GM21447 (cell line): ENCODE measurements around the gene KIF5A.

Experiments used
- ATAC-seq: cut with Tn5 transposase; IDR thresholded peaks from one replicate; pipeline ENCODE4 v1.9.1; 2021; ENCODE audit not compliant: unreplicated experiment

KIF5A gene

GRCh38 chr12:57534991-57535543 lies 14.8 kb upstream of the KIF5A start:
- ATAC-seq: no peak

DNA sequence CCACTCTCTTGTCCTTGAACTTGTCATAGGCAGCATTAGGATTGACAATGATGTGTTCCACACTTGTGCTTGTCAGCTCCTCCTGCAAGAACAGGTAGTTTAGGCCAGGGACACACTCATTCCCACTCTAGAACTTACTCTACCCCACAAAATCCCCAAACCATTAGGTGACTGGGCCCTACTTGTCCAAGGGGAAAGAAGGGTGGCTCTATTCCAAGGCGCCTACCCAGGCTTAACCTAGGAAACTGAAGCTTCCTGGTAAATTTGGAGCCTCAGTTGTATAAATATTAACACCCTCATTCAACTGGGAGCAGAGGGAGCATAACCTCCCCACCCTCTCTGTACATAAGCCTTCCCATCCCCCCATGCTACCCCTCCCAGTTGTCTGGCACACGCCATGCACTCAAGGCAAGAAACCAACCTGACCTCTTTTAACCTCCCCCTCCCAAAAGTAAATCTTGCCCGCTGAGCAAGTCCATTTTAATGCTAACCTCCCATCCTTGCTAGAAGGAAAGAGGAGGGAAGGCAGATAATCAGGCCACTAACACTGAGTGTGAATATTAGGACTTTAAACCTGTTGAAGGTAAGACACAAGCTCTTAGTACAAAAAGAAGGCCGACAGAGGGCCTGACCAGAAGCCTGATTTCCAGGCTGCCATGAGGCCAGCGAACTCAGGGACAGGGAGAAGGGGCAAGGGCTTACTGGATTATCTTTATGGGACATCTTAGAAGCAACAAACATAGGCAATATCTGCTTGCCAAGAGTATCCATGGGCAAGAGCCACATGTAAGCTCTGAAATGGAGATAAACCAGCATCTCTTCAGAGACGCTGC lies 13.9 kb upstream of the KIF5A start:
- ATAC-seq: no peak

DNA sequence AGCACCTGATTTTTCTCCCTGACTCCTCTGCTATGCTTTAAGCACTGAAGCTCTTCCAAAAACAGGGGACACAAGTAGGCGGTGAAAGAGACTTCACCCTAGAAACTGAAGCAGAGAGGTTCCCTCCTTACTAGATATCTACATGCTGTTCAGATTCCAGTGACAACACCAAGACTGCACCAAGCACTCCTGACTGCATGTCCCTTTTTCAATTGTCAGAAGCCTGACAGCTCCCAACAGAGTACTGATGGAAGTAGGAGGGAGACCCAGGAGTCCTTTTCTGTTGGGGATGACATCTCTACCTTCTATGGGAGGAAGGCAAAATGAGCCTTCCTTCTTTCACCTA lies 13.3 kb upstream of the KIF5A start:
- ATAC-seq: no peak

DNA sequence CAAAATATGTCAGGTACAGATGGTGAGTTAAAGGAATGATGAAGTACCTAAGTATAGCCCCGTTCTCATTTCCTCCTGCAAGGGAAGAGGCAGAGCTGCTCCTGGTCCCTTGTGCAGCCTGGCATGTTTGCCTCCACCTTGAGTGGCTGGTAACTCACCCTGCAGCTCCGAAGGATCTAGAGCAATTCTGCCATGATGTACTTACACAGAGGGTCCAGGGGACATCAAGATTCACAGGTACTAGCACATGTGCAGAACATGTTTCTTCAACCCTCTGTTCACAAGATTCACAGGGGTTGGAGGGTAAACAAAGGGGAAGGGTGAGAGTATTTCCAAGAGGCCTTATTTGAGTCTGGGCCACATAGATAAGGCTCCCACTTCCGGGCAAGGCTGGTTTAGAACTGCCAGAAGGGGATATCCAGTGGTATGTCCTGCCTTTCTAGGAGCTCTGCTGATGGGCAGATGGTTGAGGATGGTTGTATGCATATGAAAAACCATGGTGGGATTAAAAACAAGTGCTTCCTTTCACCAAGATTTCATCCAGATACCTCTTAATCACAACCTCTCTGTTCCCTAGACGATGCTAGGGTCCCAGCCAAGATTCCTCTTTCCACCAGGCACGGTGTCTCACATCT lies 10.6 kb upstream of the KIF5A start:
- ATAC-seq: no peak

- no peak for ATAC-seq
Measured at GRCh38 chr12:57541001-57541400, 8.8 kb upstream of the KIF5A start.

GRCh38 chr12:57541717-57542116 lies 8.1 kb upstream of the KIF5A start:
- ATAC-seq: no peak

GRCh38 chr12:57543581-57543980 lies 6.3 kb upstream of the KIF5A start:
- no peak for ATAC-seq

GRCh38 chr12:57545809-57546437 lies 3.9 kb upstream of the KIF5A start:
- ATAC-seq: no peak

- peak; percentile 98 for ATAC-seq
Measured at GRCh38 chr12:57546438-57547287, 3.2 kb upstream of the KIF5A start, which contains the start of gene DCTN2. Gene DCTN2 (minus strand): TSS chr12:57547192. CDS start chr12:57547063, 129 bp downstream.

- no peak for ATAC-seq
Measured at GRCh38 chr12:57547288-57548012, 2.4 kb upstream of the KIF5A start.

DNA sequence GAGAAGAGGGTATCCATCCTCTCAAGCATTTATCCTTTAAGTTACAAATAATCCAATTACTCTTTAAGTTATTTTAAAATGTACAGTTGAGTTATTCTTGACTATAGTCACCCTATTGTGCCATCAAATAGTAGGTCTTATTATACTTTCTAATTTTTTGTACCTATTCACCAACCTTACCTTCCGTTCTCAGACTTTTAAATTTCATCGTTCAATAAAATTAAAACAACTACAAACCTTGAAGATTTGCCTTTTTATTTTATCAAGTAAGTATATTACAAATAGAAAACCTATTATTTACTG lies 1.9 kb upstream of the KIF5A start:
- no peak for ATAC-seq

- no peak for ATAC-seq
Measured at GRCh38 chr12:57548488-57548887, 1.4 kb upstream of the KIF5A start.

- no peak for ATAC-seq
Measured at GRCh38 chr12:57549203-57549908, 488 bp upstream of the KIF5A start.

GRCh38 chr12:57550641-57551549 lies 1.1 kb downstream of the KIF5A start:
- ATAC-seq: no peak

DNA sequence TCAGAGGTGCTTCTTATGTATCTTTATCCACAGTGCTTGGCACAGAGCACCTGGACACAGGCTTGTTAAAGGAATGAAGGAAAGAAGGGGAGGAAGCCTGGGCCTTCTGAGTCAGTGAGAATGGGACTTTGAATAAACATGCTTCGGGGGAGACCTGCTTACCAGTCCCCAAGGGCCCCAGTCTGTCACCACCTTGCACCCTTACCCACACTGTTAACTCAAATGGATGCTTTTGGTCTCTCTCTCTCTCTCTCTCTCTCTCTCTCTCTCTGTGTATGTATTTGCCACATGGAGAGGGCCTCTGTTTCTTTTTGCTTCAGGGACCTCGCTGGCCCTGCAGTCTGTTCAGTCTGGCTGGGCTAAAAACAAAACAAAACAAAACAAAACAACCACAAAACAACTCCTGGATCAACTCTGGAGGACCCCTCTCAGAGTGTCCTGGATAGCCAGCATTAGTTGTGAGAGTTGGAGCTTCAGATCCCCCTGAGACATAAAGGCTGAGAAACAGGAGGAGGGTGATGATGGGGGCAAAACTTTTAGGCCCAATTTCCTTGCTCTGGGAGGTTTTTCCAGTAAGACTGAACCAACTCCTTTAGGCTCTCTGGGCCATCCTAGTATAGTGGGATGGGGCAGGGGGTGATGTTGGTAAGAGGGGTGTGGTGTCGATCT lies 1.9 kb downstream of the KIF5A start:
- no peak for ATAC-seq

DNA sequence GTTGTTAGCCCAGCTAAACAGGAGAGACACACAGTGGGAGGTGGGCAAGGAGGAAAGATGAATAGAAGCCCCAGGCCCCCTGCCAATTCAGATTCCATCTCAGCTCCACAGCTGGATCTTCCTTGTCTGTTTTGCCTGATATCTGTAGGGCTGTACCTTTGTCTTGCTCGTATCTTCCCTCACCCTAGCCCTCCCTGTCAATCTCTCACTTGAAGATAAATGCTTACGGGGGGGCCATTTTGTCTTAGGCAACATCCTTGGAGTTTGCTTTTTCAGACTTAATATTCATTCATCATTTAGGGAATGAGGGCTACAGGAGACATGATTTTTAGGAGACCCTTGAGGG lies 2.4 kb downstream of the KIF5A start:
- ATAC-seq: no peak

DNA sequence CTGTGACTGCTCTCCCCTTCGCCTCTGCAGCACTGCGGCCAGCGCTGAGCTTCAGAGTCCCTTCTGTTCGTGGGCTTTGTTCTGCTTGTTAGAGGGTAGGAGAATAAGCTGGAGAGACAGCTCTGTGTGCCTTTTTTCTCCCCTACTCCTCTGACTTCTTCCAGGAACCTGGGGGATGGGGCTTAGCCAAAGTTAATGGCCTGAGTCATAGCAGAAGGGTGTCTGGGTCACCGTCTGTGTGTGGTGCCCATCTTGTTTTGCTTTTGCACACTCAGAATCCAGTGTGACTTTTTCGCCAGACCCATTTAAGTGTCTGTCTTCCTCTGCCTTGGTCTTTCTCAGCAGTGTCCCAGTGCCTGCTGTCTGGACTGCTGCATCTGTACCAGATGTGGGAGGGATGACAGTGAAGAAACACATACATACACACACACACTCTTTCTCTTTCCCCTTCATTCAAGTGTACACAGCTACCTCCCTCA lies 3.0 kb downstream of the KIF5A start:
- ATAC-seq: no peak
